MM.1S (cell line): ENCODE data around the gene UBASH3A.

ENCODE experiments used
- DNase-seq: peaks from one replicate; pipeline ENCODE4 v3.0.0-alpha.2; 2015
- H2AFZ ChIP-seq: fragments of 300-600 bp; sonication (generic); 2 replicates; pipeline ENCODE4 v1.6.0; 2016; ENCODE audit warnings: antibody characterized with exemption, low read length
- H3F3A ChIP-seq: fragments of 300-600 bp; sonication (generic); 2 replicates; pipeline ENCODE4 v1.6.1; 2016; ENCODE audit warnings: mild to moderate bottlenecking, antibody characterized with exemption, low read length, moderate library complexity, mixed read lengths; ENCODE audit not compliant: insufficient read depth
- H3K27ac ChIP-seq: fragments of 300-600 bp; sonication (generic); 2 replicates; pipeline ENCODE4 v1.5.1; 2016; ENCODE audit warnings: mild to moderate bottlenecking, low read length
- H3K27me3 ChIP-seq: fragments of 300-600 bp; sonication (generic); replicated peaks from 2 replicates; pipeline ENCODE4 v1.6.0; 2016; ENCODE audit warnings: low read length; ENCODE audit not compliant: insufficient read depth
- H3K36me3 ChIP-seq: fragments of 300-600 bp; sonication (generic); replicated peaks from 2 replicates; pipeline ENCODE4 v1.6.1; 2016; ENCODE audit warnings: mild to moderate bottlenecking, low read length, mixed read lengths; ENCODE audit not compliant: insufficient read depth
- H3K4me1 ChIP-seq: fragments of 300-600 bp; sonication (generic); 2 replicates; pipeline ENCODE4 v1.6.1; 2016; ENCODE audit warnings: low read length, mixed read lengths
- H3K4me2 ChIP-seq: fragments of 300-600 bp; sonication (generic); 2 replicates; pipeline ENCODE4 v1.6.0; 2016; ENCODE audit warnings: low read depth, low read length
- H3K4me3 ChIP-seq: fragments of 300-600 bp; sonication (generic); 2 replicates; pipeline ENCODE4 v1.5.1; 2016; ENCODE audit warnings: low read length, mixed read lengths
- H3K79me2 ChIP-seq: fragments of 300-600 bp; sonication (generic); 2 replicates; pipeline ENCODE4 v1.6.1; 2016; ENCODE audit warnings: mixed run types, low read length, mixed read lengths
- H3K9ac ChIP-seq: fragments of 300-600 bp; sonication (generic); 2 replicates; pipeline ENCODE4 v1.6.1; 2016; ENCODE audit warnings: low read length, mixed read lengths
- H3K9me2 ChIP-seq: fragments of 300-600 bp; sonication (generic); replicated peaks from 2 replicates; pipeline ENCODE4 v1.6.1; 2016; ENCODE audit warnings: mild to moderate bottlenecking, low read length, mixed read lengths; ENCODE audit not compliant: insufficient read depth
- H3K9me3 ChIP-seq: fragments of 300-600 bp; sonication (generic); replicated peaks from 2 replicates; pipeline ENCODE4 v1.6.1; 2016; ENCODE audit warnings: mild to moderate bottlenecking, low read length, mixed read lengths; ENCODE audit not compliant: insufficient read depth
- H4K20me1 ChIP-seq: fragments of 300-600 bp; sonication (generic); 2 replicates; pipeline ENCODE4 v1.6.1; 2016; ENCODE audit warnings: mild to moderate bottlenecking, low read length, moderate library complexity, mixed read lengths; ENCODE audit not compliant: insufficient read depth
- CTCF ChIP-seq: fragments of 300-600 bp; sonication (generic); IDR thresholded peaks from 2 replicates; pipeline ENCODE4 v1.5.1; 2016; ENCODE audit warnings: antibody characterized with exemption, low read length, mixed read lengths
- EZH2 ChIP-seq: fragments of 300-600 bp; sonication (generic); optimal IDR thresholded peaks from 2 replicates; pipeline ENCODE3; 2017; ENCODE audit warnings: low read depth, mild to moderate bottlenecking, antibody characterized with exemption, low read length, mixed read lengths
- EZH2phosphoT487 ChIP-seq: fragments of 300-600 bp; sonication (generic); IDR thresholded peaks from 2 replicates; pipeline ENCODE4 v1.6.1; 2018; ENCODE audit warnings: antibody characterized with exemption, low read length

UBASH3A gene

GRCh38 chr21:42374457-42374856 is 29.2 kb upstream of the UBASH3A start:
- TF ChIP-seq CTCF, result no peak
- no peak for TF ChIP-seq EZH2phosphoT487
- TF ChIP-seq EZH2, result no peak
- no peaks in the 10 kb centered on the region for H3F3A ChIP-seq
- no peak overlapping the region for H3K27ac ChIP-seq
- no peak overlapping the region for H3K9ac ChIP-seq
- H3K36me3 ChIP-seq, result no peaks in the 10 kb centered on the region
- no peaks in the 10 kb centered on the region for H3K79me2 ChIP-seq
- H3K4me2 ChIP-seq, result no peak overlapping the region
- H4K20me1 ChIP-seq, result no peaks in the 10 kb centered on the region
- no peak overlapping the region for H2AFZ ChIP-seq
- H3K9me2 ChIP-seq, result no peaks in the 10 kb centered on the region
- H3K9me3 ChIP-seq, result no peaks in the 10 kb centered on the region
- H3K27me3 ChIP-seq, result peaks cover 99% of the 10 kb centered on the region
- no peaks in the 10 kb centered on the region for H3K4me1 ChIP-seq
- no peak overlapping the region for H3K4me3 ChIP-seq
- no peak for DNase-seq

- no peaks in the 10 kb centered on the region for H3F3A ChIP-seq
These were observed 28.7 kb upstream of the UBASH3A start for GRCh38 chr21:42374864-42375499.

DNA sequence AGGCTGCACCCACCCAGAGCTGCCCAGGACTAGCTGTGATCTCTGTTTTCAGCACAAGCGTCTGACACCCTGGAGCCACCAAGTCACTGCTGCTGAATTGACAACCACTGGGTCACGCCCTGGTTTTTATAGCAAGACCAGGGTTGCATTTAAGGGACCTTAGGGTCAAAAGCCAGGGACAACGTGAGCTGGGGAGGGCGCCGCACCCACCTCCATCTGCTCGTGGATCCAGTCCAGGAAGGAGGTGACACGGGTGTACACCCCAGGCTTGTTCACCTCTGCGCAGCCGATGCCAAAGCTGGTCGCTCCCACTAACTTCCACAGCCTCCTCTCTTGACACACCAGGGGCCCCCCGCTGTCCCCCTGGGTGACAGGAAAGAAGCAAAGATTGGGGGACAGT is 28.2 kb upstream of the UBASH3A start:
- Histone ChIP-seq H3K9me3 (no peaks in the 10 kb centered on the region), H3K27me3 (peaks cover 99% of the 10 kb centered on the region), H3K4me1 (no peaks in the 10 kb centered on the region), H3K79me2 (no peaks in the 10 kb centered on the region), H3K36me3 (no peaks in the 10 kb centered on the region), H3K4me2 (no peak overlapping the region), H4K20me1 (no peaks in the 10 kb centered on the region), H3F3A (no peaks in the 10 kb centered on the region), H3K27ac (no peak overlapping the region), H3K9me2 (no peaks in the 10 kb centered on the region), H2AFZ (no peak overlapping the region), H3K4me3 (no peak overlapping the region), H3K9ac (no peak overlapping the region)
- TF ChIP-seq EZH2, result no peak
- no peak for DNase-seq

More at GRCh38 chr21:42374864-42375499, 28.7 kb upstream of the UBASH3A start:
- peaks cover 99% of the 10 kb centered on the region for H3K27me3 ChIP-seq
- H3K9me3 ChIP-seq, result no peaks in the 10 kb centered on the region
- H3K4me1 ChIP-seq, result no peaks in the 10 kb centered on the region
- no peaks in the 10 kb centered on the region for H4K20me1 ChIP-seq
- H3K27ac ChIP-seq, result no peak overlapping the region
- no peaks in the 10 kb centered on the region for H3K36me3 ChIP-seq
- no peak overlapping the region for H2AFZ ChIP-seq
- TF ChIP-seq EZH2, result no peak
- TF ChIP-seq CTCF, result no peak
- H3K4me2 ChIP-seq, result no peak overlapping the region
- H3K9ac ChIP-seq, result no peak overlapping the region
- DNase-seq, result no peak
- no peaks in the 10 kb centered on the region for H3K79me2 ChIP-seq
- no peak overlapping the region for H3K4me3 ChIP-seq
- no peaks in the 10 kb centered on the region for H3K9me2 ChIP-seq

DNA sequence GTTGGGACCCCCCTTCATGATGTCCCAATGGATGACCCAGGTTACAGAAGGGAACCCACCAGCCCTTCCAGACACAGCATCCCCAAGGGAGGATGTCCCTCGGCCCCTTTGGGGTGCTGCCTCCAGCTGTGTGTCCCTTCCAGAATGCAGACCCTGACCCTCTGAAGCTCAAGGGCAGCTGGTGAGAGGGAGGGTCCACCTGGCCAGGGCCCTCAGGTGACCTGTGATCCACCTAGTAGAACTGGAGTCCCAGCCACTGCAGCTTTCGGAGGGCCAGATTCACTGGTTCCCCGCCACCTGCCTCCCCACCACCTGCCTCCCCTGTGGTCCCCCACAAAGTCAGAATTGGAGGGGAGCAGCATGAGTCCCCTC is 27.8 kb upstream of the UBASH3A start:
- Histone ChIP-seq H2AFZ (no peak overlapping the region), H4K20me1 (no peaks in the 10 kb centered on the region), H3K27me3 (peaks cover 99% of the 10 kb centered on the region), H3K27ac (no peak overlapping the region), H3K4me1 (no peaks in the 10 kb centered on the region), H3K9ac (no peak overlapping the region), H3K9me3 (no peaks in the 10 kb centered on the region), H3K79me2 (no peaks in the 10 kb centered on the region), H3K4me3 (no peak overlapping the region), H3F3A (no peaks in the 10 kb centered on the region), H3K9me2 (no peaks in the 10 kb centered on the region), H3K4me2 (no peak overlapping the region), H3K36me3 (no peaks in the 10 kb centered on the region)
- TF ChIP-seq EZH2phosphoT487, result no peak
- no peak for TF ChIP-seq CTCF
- TF ChIP-seq EZH2, result no peak
- no peak for DNase-seq
